Endodermal cell (in vitro differentiated cells): Measurements from ENCODE around the gene DDX6. TPM values are rescaled to one million over a fixed set of nuclear protein-coding genes. Genes with fewer than 3 reads are reported as not detected.
"Not testable (repeated sequence)": the region's sequence is repeated elsewhere in the genome, so short reads cannot be mapped to it uniquely, and the experiment has no call there.

Experiments used
- DNase-seq: peaks from one replicate; pipeline ENCODE4 v3.0.0-alpha.2; 2017
- H3K27ac ChIP-seq: 2 replicates; pipeline ENCODE4 v1.5.1; 2013; ENCODE audit warnings: mild to moderate bottlenecking, low read depth, low read length, moderate library complexity
- H3K27me3 ChIP-seq: 2 replicates; pipeline ENCODE4 v1.6.1; 2013; ENCODE audit warnings: mild to moderate bottlenecking, low read length, moderate library complexity; ENCODE audit not compliant: insufficient read depth, control insufficient read depth, poor library complexity, severe bottlenecking
- H3K36me3 ChIP-seq: 2 replicates; pipeline ENCODE4 v1.7.0; 2013; ENCODE audit warnings: mild to moderate bottlenecking, low read length, moderate library complexity; ENCODE audit not compliant: control insufficient read depth, insufficient read depth
- H3K4me1 ChIP-seq: one replicate; pipeline ENCODE4 v1.7.0; 2013; ENCODE audit warnings: low read length; ENCODE audit not compliant: control insufficient read depth, insufficient read depth
- H3K4me3 ChIP-seq: 2 replicates; pipeline ENCODE4 v1.5.1; 2013; ENCODE audit warnings: mild to moderate bottlenecking, low read length, moderate library complexity
- H3K9ac ChIP-seq: 2 replicates; pipeline ENCODE4 v1.6.1; 2013; ENCODE audit warnings: mild to moderate bottlenecking, low read length, moderate library complexity; ENCODE audit not compliant: poor library complexity, severe bottlenecking; ENCODE audit errors: extremely low read depth
- H3K9me3 ChIP-seq: 2 replicates; pipeline ENCODE4 v1.6.1; 2013; ENCODE audit warnings: mild to moderate bottlenecking, low read length, moderate library complexity; ENCODE audit not compliant: control insufficient read depth
- H3K27ac Mint-ChIP-seq: 2 replicates; pipeline ENCODE4 v1.8.0; 2020; ENCODE audit warnings: mixed read lengths
- H3K27me3 Mint-ChIP-seq: 2 replicates; pipeline ENCODE4 v1.8.0; 2021; ENCODE audit warnings: mild to moderate bottlenecking, mixed read lengths; ENCODE audit not compliant: insufficient read depth
- H3K36me3 Mint-ChIP-seq: 2 replicates; pipeline ENCODE4 v1.8.0; 2020; ENCODE audit warnings: low read depth, mixed read lengths
- H3K4me1 Mint-ChIP-seq: 2 replicates; pipeline ENCODE4 v1.8.0; 2020; ENCODE audit warnings: mixed read lengths
- H3K4me3 Mint-ChIP-seq: 2 replicates; pipeline ENCODE4 v1.8.0; 2020; ENCODE audit warnings: mild to moderate bottlenecking, moderate library complexity, mixed read lengths
- H3K9me3 Mint-ChIP-seq: 2 replicates; pipeline ENCODE4 v1.8.0; 2020; ENCODE audit warnings: mild to moderate bottlenecking, mixed read lengths
- CTCF ChIP-seq: fragments of 200-600 bp; sonication (generic); conservative IDR thresholded peaks from 2 replicates; pipeline ENCODE4 v1.5.0; 2021; ENCODE audit warnings: antibody characterized with exemption, mild to moderate bottlenecking
- WGBS, 2 experiments: methylation state at CpG; one replicate each; pipeline versions ENCODE4 v1.1.5 to v1.1.7; 2013; ENCODE audit warnings: missing lambda C conversion rate in 2 of 2, mixed read lengths in 1 of 2; ENCODE audit not compliant: insufficient coverage in 1 of 2, insufficient read length in 1 of 2; 5-methylcytosine and 5-hydroxymethylcytosine counted together
- total RNA-seq, 2 donors: library from RNA; stranded (reverse); fragmentation: NEBNext Ultra II Directional in 1 of 2; extraction: Animal tissue kit (Norgen Biotek cat#: 25700) in 1 of 2; gene quantifications; 2 replicates in 1 of 2; 3 replicates in 1 of 2; pipeline ENCODE4 v1.2.1, GENCODE V29; 2021

The DDX6 gene
- total RNA-seq, 2 donors from 2014 or later: 103 to 133 TPM

- Histone ChIP-seq H3K27me3 (no peaks in the 10 kb centered on the region), H3K36me3 (peaks cover 86% of the 10 kb centered on the region), H3K27ac (no peak overlapping the region), H3K4me1 (no peaks in the 10 kb centered on the region), H3K9me3 (no peaks in the 10 kb centered on the region), H3K9ac (no peak overlapping the region), H3K4me3 (no peak overlapping the region)
- Mint-ChIP-seq H3K4me3 (no peak overlapping the region), H3K27me3 (no peaks in the 10 kb centered on the region), H3K9me3 (no peaks in the 10 kb centered on the region), H3K36me3 (peaks cover 79% of the 10 kb centered on the region), H3K27ac (no peak overlapping the region), H3K4me1 (no peaks in the 10 kb centered on the region)
- TF ChIP-seq CTCF: no peak
- DNase-seq: no peak
- 82% methylated on average over 1 of the region's 2 CpGs; no CpG with 5 or more reads in 1 of the 2 experiments for WGBS, 2 experiments
These were observed 27.9 kb downstream of the DDX6 start for GRCh38 chr11:118763041-118763440.

- Mint-ChIP-seq H3K27ac (peak overlapping the region; percentile 31), H3K36me3 (peaks cover 76% of the 10 kb centered on the region)
- not testable (repeated sequence) for H3K9me3 Mint-ChIP-seq, H3K4me3 Mint-ChIP-seq, H3K4me1 ChIP-seq, H3K9me3 ChIP-seq, DNase-seq, H3K27me3 ChIP-seq, H3K9ac ChIP-seq, H3K27ac ChIP-seq, H3K4me3 ChIP-seq, H3K4me1 Mint-ChIP-seq, H3K27me3 Mint-ChIP-seq
- peaks cover 84% of the 10 kb centered on the region for H3K36me3 ChIP-seq
- WGBS, 2 experiments: 96 to 100% methylated on average over 4 to 8 of the region's 10 CpGs
These were observed 29.0 kb downstream of the DDX6 start for GRCh38 chr11:118761981-118762380.

GRCh38 chr11:118757876-118758399 is 33.0 kb downstream of the DDX6 start:
- no peaks in the 10 kb centered on the region for H3K4me1 ChIP-seq
- Mint-ChIP-seq H3K27me3 (no peaks in the 10 kb centered on the region), H3K27ac (no peak overlapping the region), H3K4me3 (no peak overlapping the region), H3K36me3 (peaks cover 78% of the 10 kb centered on the region), H3K9me3 (no peaks in the 10 kb centered on the region), H3K4me1 (no peaks in the 10 kb centered on the region)
- peaks cover 88% of the 10 kb centered on the region for H3K36me3 ChIP-seq
- H3K27me3 ChIP-seq: no peaks in the 10 kb centered on the region
- DNase-seq: no peak
- no peak overlapping the region for H3K27ac ChIP-seq
- no peak overlapping the region for H3K4me3 ChIP-seq
- 85 to 96% methylated on average over 2 to 4 of the region's 4 CpGs for WGBS, 2 experiments
- TF ChIP-seq CTCF: no peak
- no peaks in the 10 kb centered on the region for H3K9me3 ChIP-seq
- H3K9ac ChIP-seq: no peak overlapping the region

GRCh38 chr11:118752654-118753053 is 38.3 kb downstream of the DDX6 start:
- TF ChIP-seq CTCF: no peak
- H3K36me3 Mint-ChIP-seq: peaks cover 62% of the 10 kb centered on the region
- no peaks in the 10 kb centered on the region for H3K9me3 Mint-ChIP-seq
- no peaks in the 10 kb centered on the region for H3K9me3 ChIP-seq
- no peak overlapping the region for H3K27ac Mint-ChIP-seq
- no peaks in the 10 kb centered on the region for H3K4me1 ChIP-seq
- WGBS, 2 experiments: 97 to 100% methylated on average over 1 to 3 of the region's 3 CpGs
- no peak overlapping the region for H3K4me3 Mint-ChIP-seq
- H3K27me3 ChIP-seq: no peaks in the 10 kb centered on the region
- no peak overlapping the region for H3K27ac ChIP-seq
- peaks cover 86% of the 10 kb centered on the region for H3K36me3 ChIP-seq
- no peaks in the 10 kb centered on the region for H3K27me3 Mint-ChIP-seq
- H3K4me3 ChIP-seq: no peak overlapping the region
- peaks cover 8% of the 10 kb centered on the region for H3K4me1 Mint-ChIP-seq
- DNase-seq: no peak
- no peak overlapping the region for H3K9ac ChIP-seq
